GM23338 (cell line): ENCODE data around the gene GRK4. TPM values are rescaled to one million over a fixed set of nuclear protein-coding genes. Genes with fewer than 3 reads are reported as not detected.

Source experiments
- ATAC-seq: fragments of 200-7000 bp; cut with Tn5 transposase; 3 replicates; pipeline ENCODE4 v1.9.1; 2020
- DNase-seq: peaks from one replicate; pipeline ENCODE4 v3.0.0-alpha.2; 2015; ENCODE audit warnings: low spot score
- H2AFZ ChIP-seq: fragments of 200-600 bp; sonication (generic); 2 replicates; pipeline ENCODE4 v1.8.0; 2016; ENCODE audit warnings: antibody characterized with exemption, mild to moderate bottlenecking, moderate library complexity
- H3F3A ChIP-seq: fragments of 200-600 bp; sonication (generic); replicated peaks from 2 replicates; pipeline ENCODE4 v1.8.0; 2017; ENCODE audit warnings: antibody characterized with exemption, mixed run types, low read depth
- H3K27ac ChIP-seq: fragments of 200-600 bp; sonication (generic); 2 replicates; pipeline ENCODE4 v1.6.1; 2016; ENCODE audit warnings: low read depth
- H3K27me3 ChIP-seq: fragments of 200-600 bp; sonication (generic); 2 replicates; pipeline ENCODE4 v1.8.0; 2016; ENCODE audit warnings: mild to moderate bottlenecking, mixed run types, moderate library complexity; ENCODE audit not compliant: insufficient read depth
- H3K36me3 ChIP-seq: fragments of 200-600 bp; sonication (generic); 2 replicates; pipeline ENCODE4 v1.8.0; 2016; ENCODE audit warnings: mild to moderate bottlenecking; ENCODE audit not compliant: insufficient read depth
- H3K4me1 ChIP-seq: fragments of 200-600 bp; sonication (generic); 2 replicates; pipeline ENCODE4 v1.8.0; 2016; ENCODE audit warnings: mild to moderate bottlenecking, moderate library complexity; ENCODE audit not compliant: insufficient read depth
- H3K4me2 ChIP-seq: fragments of 200-600 bp; sonication (generic); 2 replicates; pipeline ENCODE4 v1.7.1; 2017; ENCODE audit warnings: mixed run types
- H3K4me3 ChIP-seq: fragments of 200-600 bp; sonication (generic); 2 replicates; pipeline ENCODE4 v1.6.1; 2016; ENCODE audit warnings: mixed run types
- H3K79me2 ChIP-seq: fragments of 200-600 bp; sonication (generic); replicated peaks from 2 replicates; pipeline ENCODE4 v1.8.0; 2017; ENCODE audit warnings: mild to moderate bottlenecking; ENCODE audit not compliant: insufficient read depth
- H3K9me2 ChIP-seq: fragments of 200-600 bp; sonication (generic); 2 replicates; pipeline ENCODE4 v1.8.0; 2017; ENCODE audit not compliant: insufficient read depth
- H4K20me1 ChIP-seq: fragments of 200-600 bp; sonication (generic); replicated peaks from 2 replicates; pipeline ENCODE4 v1.8.0; 2017; ENCODE audit warnings: mild to moderate bottlenecking; ENCODE audit not compliant: insufficient read depth
- H3K27ac Mint-ChIP-seq: 2 replicates; pipeline ENCODE4 v1.8.0; 2020; ENCODE audit warnings: inconsistent platforms, mild to moderate bottlenecking, moderate library complexity, mixed read lengths
- H3K27me3 Mint-ChIP-seq: 3 replicates; pipeline ENCODE4 v1.8.0; 2022; ENCODE audit warnings: low read depth, mild to moderate bottlenecking, moderate library complexity, mixed read lengths, inconsistent platforms; ENCODE audit not compliant: insufficient read depth, poor library complexity
- H3K36me3 Mint-ChIP-seq: 3 replicates; pipeline ENCODE4 v1.8.0; 2021; ENCODE audit warnings: low read depth, mild to moderate bottlenecking, inconsistent platforms, moderate library complexity, mixed read lengths
- H3K4me1 Mint-ChIP-seq: 3 replicates; pipeline ENCODE4 v1.8.0; 2020; ENCODE audit warnings: mild to moderate bottlenecking, inconsistent platforms, mixed read lengths
- H3K4me3 Mint-ChIP-seq: 3 replicates; pipeline ENCODE4 v1.8.0; 2021; ENCODE audit warnings: moderate library complexity, mild to moderate bottlenecking, inconsistent platforms, mixed read lengths
- H3K9me3 Mint-ChIP-seq: 3 replicates; pipeline ENCODE4 v1.8.0; 2020; ENCODE audit warnings: moderate library complexity, mild to moderate bottlenecking, inconsistent platforms, mixed read lengths
- CREB1 ChIP-seq: fragments of 250-450 bp; sonication (Bioruptor Pico); IDR thresholded peaks from 2 replicates; pipeline ENCODE4 v1.5.0; 2020; ENCODE audit warnings: low read depth, mild to moderate bottlenecking, moderate library complexity
- EZH2 ChIP-seq: fragments of 200-600 bp; sonication (generic); IDR thresholded peaks from one replicate; pipeline ENCODE4 v1.8.0; 2017; ENCODE audit warnings: antibody characterized with exemption, mild to moderate bottlenecking, low read depth; ENCODE audit not compliant: unreplicated experiment
- EZH2phosphoT487 ChIP-seq: fragments of 200-600 bp; sonication (generic); IDR thresholded peaks from one replicate; pipeline ENCODE4 v1.8.1; 2018; ENCODE audit warnings: antibody characterized with exemption; ENCODE audit not compliant: unreplicated experiment
- JUNB ChIP-seq: IDR thresholded peaks from one replicate; pipeline ENCODE4 v1.6.1; 2016; ENCODE audit warnings: antibody characterized with exemption; ENCODE audit not compliant: unreplicated experiment
- NANOG ChIP-seq: IDR thresholded peaks from 2 replicates; pipeline ENCODE4 v1.6.1; 2016; ENCODE audit warnings: antibody characterized with exemption, borderline replicate concordance
- POLR2AphosphoS5 ChIP-seq: IDR thresholded peaks from 2 replicates; pipeline ENCODE4 v1.6.1; 2016; ENCODE audit warnings: antibody characterized with exemption, low read depth
- STAT1 ChIP-seq: IDR thresholded peaks from one replicate; pipeline ENCODE4 v1.6.1; 2016; ENCODE audit warnings: antibody characterized with exemption; ENCODE audit not compliant: unreplicated experiment
- ZNF114 ChIP-seq: fragments of 250-450 bp; sonication (Bioruptor Pico); IDR thresholded peaks from 2 replicates; pipeline ENCODE4 v1.5.0; 2020; ENCODE audit warnings: mild to moderate bottlenecking, moderate library complexity
- ZNF331 ChIP-seq: fragments of 250-450 bp; sonication (Bioruptor Pico); IDR thresholded peaks from 2 replicates; pipeline ENCODE4 v1.5.0; 2020; ENCODE audit warnings: low read depth, mild to moderate bottlenecking, moderate library complexity
- polyA plus RNA-seq: library from polyadenylated mRNA; unstranded; fragments of >200 nt; fragmentation: Nextera tagmentation; extraction: Ambion mirVana; gene quantifications from 2 replicates; pipeline ENCODE4 v1.2.1, GENCODE V29; 2016
- total RNA-seq: library from RNA; depleted of rRNA; stranded (reverse); fragments of >200 nt; shearing (Covaris generic); gene quantifications from 2 replicates; pipeline ENCODE4 v1.2.3, GENCODE V29; 2014
- TF ChIP-seq, protein P1 (sequence below), 2 experiments: fragments of 200-600 bp in 1 of 2; sonication (generic) in 1 of 2; conservative IDR thresholded peaks; 2 replicates each; pipeline versions ENCODE4 v1.5.1 to v1.6.1; 2016 to 2017; ENCODE audit warnings: antibody characterized with exemption in 2 of 2, low read depth in 2 of 2, mild to moderate bottlenecking in 2 of 2, moderate library complexity in 1 of 2
- TF ChIP-seq, protein P2 (sequence below): fragments of 250-450 bp; sonication (Bioruptor Pico); IDR thresholded peaks from 2 replicates; pipeline ENCODE4 v1.5.0; 2020; ENCODE audit warnings: mild to moderate bottlenecking, moderate library complexity
- TF ChIP-seq, protein P3 (sequence below): IDR thresholded peaks from 2 replicates; pipeline ENCODE4 v1.6.1; 2016; ENCODE audit warnings: antibody characterized with exemption
- TF ChIP-seq, protein P4 (sequence below): IDR thresholded peaks from one replicate; pipeline ENCODE4 v1.6.1; 2018; ENCODE audit warnings: antibody characterized with exemption; ENCODE audit not compliant: unreplicated experiment

Gene GRK4
- total and polyA plus RNA-seq, 2 experiments from 2014 or later: 1.3 to 1.4 TPM

DNA sequence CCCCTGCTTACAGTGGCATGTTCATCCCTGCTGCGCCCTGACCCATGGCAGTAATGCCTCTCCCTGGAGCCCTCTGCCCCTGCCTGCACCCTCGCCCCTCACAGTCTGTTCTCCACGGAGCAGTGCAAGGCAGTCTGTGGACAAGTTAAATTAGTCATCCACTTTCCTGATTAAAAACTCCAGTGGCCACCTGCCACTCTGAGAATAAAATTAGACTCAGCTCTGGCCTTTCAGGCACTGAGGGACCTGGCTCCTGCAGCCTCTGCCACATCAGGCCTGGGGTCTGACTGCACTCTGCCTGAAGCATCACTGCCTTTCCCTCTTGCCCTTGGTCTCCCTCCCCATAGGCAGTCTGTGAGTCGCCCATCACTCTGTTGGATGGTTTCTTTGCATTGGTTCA is 53.6 kb downstream of the GRK4 start:
- no peak for TF ChIP-seq CREB1
- no peak for TF ChIP-seq JUNB
- no peak for TF ChIP-seq NANOG
- TF ChIP-seq, protein P1, sequence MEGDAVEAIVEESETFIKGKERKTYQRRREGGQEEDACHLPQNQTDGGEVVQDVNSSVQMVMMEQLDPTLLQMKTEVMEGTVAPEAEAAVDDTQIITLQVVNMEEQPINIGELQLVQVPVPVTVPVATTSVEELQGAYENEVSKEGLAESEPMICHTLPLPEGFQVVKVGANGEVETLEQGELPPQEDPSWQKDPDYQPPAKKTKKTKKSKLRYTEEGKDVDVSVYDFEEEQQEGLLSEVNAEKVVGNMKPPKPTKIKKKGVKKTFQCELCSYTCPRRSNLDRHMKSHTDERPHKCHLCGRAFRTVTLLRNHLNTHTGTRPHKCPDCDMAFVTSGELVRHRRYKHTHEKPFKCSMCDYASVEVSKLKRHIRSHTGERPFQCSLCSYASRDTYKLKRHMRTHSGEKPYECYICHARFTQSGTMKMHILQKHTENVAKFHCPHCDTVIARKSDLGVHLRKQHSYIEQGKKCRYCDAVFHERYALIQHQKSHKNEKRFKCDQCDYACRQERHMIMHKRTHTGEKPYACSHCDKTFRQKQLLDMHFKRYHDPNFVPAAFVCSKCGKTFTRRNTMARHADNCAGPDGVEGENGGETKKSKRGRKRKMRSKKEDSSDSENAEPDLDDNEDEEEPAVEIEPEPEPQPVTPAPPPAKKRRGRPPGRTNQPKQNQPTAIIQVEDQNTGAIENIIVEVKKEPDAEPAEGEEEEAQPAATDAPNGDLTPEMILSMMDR (conservative IDR thresholded peaks at IDR 0.05; ENCODE audit: low read depth in 2 of 2): no peak
- TF ChIP-seq STAT1: no peak
- no peak for TF ChIP-seq ZNF331 (CRISPR knock-in tag)
- TF ChIP-seq, protein P2, sequence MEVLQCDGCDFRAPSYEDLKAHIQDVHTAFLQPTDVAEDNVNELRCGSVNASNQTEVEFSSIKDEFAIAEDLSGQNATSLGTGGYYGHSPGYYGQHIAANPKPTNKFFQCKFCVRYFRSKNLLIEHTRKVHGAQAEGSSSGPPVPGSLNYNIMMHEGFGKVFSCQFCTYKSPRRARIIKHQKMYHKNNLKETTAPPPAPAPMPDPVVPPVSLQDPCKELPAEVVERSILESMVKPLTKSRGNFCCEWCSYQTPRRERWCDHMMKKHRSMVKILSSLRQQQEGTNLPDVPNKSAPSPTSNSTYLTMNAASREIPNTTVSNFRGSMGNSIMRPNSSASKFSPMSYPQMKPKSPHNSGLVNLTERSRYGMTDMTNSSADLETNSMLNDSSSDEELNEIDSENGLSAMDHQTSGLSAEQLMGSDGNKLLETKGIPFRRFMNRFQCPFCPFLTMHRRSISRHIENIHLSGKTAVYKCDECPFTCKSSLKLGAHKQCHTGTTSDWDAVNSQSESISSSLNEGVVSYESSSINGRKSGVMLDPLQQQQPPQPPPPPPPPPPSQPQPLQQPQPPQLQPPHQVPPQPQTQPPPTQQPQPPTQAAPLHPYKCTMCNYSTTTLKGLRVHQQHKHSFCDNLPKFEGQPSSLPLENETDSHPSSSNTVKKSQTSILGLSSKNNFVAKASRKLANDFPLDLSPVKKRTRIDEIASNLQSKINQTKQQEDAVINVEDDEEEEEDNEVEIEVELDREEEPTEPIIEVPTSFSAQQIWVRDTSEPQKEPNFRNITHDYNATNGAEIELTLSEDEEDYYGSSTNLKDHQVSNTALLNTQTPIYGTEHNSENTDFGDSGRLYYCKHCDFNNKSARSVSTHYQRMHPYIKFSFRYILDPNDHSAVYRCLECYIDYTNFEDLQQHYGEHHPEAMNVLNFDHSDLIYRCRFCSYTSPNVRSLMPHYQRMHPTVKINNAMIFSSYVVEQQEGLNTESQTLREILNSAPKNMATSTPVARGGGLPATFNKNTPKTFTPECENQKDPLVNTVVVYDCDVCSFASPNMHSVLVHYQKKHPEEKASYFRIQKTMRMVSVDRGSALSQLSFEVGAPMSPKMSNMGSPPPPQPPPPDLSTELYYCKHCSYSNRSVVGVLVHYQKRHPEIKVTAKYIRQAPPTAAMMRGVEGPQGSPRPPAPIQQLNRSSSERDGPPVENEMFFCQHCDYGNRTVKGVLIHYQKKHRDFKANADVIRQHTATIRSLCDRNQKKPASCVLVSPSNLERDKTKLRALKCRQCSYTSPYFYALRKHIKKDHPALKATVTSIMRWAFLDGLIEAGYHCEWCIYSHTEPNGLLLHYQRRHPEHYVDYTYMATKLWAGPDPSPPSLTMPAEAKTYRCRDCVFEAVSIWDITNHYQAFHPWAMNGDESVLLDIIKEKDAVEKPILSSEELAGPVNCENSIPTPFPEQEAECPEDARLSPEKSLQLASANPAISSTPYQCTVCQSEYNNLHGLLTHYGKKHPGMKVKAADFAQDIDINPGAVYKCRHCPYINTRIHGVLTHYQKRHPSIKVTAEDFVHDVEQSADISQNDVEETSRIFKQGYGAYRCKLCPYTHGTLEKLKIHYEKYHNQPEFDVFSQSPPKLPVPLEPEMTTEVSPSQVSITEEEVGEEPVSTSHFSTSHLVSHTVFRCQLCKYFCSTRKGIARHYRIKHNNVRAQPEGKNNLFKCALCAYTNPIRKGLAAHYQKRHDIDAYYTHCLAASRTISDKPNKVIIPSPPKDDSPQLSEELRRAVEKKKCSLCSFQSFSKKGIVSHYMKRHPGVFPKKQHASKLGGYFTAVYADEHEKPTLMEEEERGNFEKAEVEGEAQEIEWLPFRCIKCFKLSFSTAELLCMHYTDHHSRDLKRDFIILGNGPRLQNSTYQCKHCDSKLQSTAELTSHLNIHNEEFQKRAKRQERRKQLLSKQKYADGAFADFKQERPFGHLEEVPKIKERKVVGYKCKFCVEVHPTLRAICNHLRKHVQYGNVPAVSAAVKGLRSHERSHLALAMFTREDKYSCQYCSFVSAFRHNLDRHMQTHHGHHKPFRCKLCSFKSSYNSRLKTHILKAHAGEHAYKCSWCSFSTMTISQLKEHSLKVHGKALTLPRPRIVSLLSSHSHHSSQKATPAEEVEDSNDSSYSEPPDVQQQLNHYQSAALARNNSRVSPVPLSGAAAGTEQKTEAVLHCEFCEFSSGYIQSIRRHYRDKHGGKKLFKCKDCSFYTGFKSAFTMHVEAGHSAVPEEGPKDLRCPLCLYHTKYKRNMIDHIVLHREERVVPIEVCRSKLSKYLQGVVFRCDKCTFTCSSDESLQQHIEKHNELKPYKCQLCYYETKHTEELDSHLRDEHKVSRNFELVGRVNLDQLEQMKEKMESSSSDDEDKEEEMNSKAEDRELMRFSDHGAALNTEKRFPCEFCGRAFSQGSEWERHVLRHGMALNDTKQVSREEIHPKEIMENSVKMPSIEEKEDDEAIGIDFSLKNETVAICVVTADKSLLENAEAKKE (CRISPR knock-in tag): no peak
- no peak for TF ChIP-seq ZNF114 (CRISPR knock-in tag)
- TF ChIP-seq EZH2phosphoT487: no peak
- no peak for TF ChIP-seq EZH2
- TF ChIP-seq, protein P3, sequence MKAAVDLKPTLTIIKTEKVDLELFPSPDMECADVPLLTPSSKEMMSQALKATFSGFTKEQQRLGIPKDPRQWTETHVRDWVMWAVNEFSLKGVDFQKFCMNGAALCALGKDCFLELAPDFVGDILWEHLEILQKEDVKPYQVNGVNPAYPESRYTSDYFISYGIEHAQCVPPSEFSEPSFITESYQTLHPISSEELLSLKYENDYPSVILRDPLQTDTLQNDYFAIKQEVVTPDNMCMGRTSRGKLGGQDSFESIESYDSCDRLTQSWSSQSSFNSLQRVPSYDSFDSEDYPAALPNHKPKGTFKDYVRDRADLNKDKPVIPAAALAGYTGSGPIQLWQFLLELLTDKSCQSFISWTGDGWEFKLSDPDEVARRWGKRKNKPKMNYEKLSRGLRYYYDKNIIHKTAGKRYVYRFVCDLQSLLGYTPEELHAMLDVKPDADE: no peak
- TF ChIP-seq, protein P4, sequence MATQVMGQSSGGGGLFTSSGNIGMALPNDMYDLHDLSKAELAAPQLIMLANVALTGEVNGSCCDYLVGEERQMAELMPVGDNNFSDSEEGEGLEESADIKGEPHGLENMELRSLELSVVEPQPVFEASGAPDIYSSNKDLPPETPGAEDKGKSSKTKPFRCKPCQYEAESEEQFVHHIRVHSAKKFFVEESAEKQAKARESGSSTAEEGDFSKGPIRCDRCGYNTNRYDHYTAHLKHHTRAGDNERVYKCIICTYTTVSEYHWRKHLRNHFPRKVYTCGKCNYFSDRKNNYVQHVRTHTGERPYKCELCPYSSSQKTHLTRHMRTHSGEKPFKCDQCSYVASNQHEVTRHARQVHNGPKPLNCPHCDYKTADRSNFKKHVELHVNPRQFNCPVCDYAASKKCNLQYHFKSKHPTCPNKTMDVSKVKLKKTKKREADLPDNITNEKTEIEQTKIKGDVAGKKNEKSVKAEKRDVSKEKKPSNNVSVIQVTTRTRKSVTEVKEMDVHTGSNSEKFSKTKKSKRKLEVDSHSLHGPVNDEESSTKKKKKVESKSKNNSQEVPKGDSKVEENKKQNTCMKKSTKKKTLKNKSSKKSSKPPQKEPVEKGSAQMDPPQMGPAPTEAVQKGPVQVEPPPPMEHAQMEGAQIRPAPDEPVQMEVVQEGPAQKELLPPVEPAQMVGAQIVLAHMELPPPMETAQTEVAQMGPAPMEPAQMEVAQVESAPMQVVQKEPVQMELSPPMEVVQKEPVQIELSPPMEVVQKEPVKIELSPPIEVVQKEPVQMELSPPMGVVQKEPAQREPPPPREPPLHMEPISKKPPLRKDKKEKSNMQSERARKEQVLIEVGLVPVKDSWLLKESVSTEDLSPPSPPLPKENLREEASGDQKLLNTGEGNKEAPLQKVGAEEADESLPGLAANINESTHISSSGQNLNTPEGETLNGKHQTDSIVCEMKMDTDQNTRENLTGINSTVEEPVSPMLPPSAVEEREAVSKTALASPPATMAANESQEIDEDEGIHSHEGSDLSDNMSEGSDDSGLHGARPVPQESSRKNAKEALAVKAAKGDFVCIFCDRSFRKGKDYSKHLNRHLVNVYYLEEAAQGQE: no peak
- TF ChIP-seq POLR2AphosphoS5: no peak
- ATAC-seq: no peak

More for the DNA sequence above, 53.6 kb downstream of the GRK4 start:
- Mint-ChIP-seq H3K9me3 (no peaks in the 10 kb centered on the region), H3K27me3 (peaks cover 5% of the 10 kb centered on the region), H3K4me1 (peaks cover 12% of the 10 kb centered on the region), H3K27ac (no peak overlapping the region), H3K4me3 (no peak overlapping the region), H3K36me3 (no peaks in the 10 kb centered on the region)
- Histone ChIP-seq H3K9me2 (no peaks in the 10 kb centered on the region), H2AFZ (no peak overlapping the region), H3F3A (no peaks in the 10 kb centered on the region), H3K27ac (no peak overlapping the region), H3K4me2 (no peak overlapping the region), H3K4me1 (no peaks in the 10 kb centered on the region), H3K4me3 (no peak overlapping the region), H3K27me3 (no peaks in the 10 kb centered on the region), H3K36me3 (no peaks in the 10 kb centered on the region), H4K20me1 (no peaks in the 10 kb centered on the region), H3K79me2 (no peaks in the 10 kb centered on the region)
- DNase-seq: no peak
